CD14-positive monocyte (primary cell): ENCODE data around the gene SNCAIP. TPM values are rescaled to one million over a fixed set of nuclear protein-coding genes. Genes with fewer than 3 reads are reported as not detected.

ENCODE experiments used
- DNase-seq, 3 donors: peaks; one replicate each; pipeline ENCODE4 v3.0.0-alpha.2; 2011 to 2022
- H2AFZ ChIP-seq: 2 replicates; pipeline ENCODE4 v1.6.0; 2012; ENCODE audit warnings: mild to moderate bottlenecking, low read depth, low read length, inconsistent platforms; ENCODE audit not compliant: insufficient read depth, poor library complexity, severe bottlenecking
- H3K27ac ChIP-seq, 2 donors: 1 replicate in 1 of 2; 2 replicates in 1 of 2; pipeline ENCODE4 v1.5.1; 2012 to 2013; ENCODE audit warnings: low read length in 2 of 2, control low read depth in 1 of 2, inconsistent platforms in 1 of 2, low read depth in 1 of 2, mild to moderate bottlenecking in 1 of 2
- H3K27me3 ChIP-seq, 2 donors: one replicate each; pipeline versions ENCODE4 v1.6.0 to v1.6.1; 2011 to 2013; ENCODE audit warnings: low read length in 2 of 2; ENCODE audit not compliant: control insufficient read depth in 2 of 2, insufficient read depth in 2 of 2
- H3K36me3 ChIP-seq, 2 donors: replicated peaks in 1 of 2; 1 replicate in 1 of 2; 2 replicates in 1 of 2; pipeline versions ENCODE4 v1.5.1 to v1.6.1; 2012 to 2013; ENCODE audit warnings: low read length in 2 of 2, control low read depth in 1 of 2, inconsistent platforms in 1 of 2, mild to moderate bottlenecking in 1 of 2; ENCODE audit not compliant: insufficient read depth in 2 of 2, control insufficient read depth in 1 of 2
- H3K4me1 ChIP-seq, 2 donors: 1 replicate in 1 of 2; 2 replicates in 1 of 2; pipeline versions ENCODE4 v1.5.1 to v1.6.1; 2012 to 2013; ENCODE audit warnings: low read length in 2 of 2, control low read depth in 1 of 2, inconsistent platforms in 1 of 2, mild to moderate bottlenecking in 1 of 2, moderate library complexity in 1 of 2; ENCODE audit not compliant: insufficient read depth in 2 of 2, control insufficient read depth in 1 of 2
- H3K4me2 ChIP-seq: replicated peaks from 2 replicates; pipeline ENCODE3; 2012; ENCODE audit warnings: low read length, moderate library complexity, mild to moderate bottlenecking; ENCODE audit not compliant: poor library complexity, severe bottlenecking; ENCODE audit errors: extremely low read depth
- H3K4me3 ChIP-seq, 3 experiments: fragments of 200-600 bp in 1 of 3; sonication (generic) in 1 of 3; replicated peaks in 1 of 3; 1 replicate in 2 of 3; 2 replicates in 1 of 3; pipeline ENCODE4 v1.5.1; 2011 to 2013; ENCODE audit warnings: low read length in 3 of 3, mild to moderate bottlenecking in 3 of 3, control low read depth in 2 of 3, low read depth in 2 of 3, inconsistent platforms in 1 of 3, moderate library complexity in 1 of 3
- H3K79me2 ChIP-seq: 2 replicates; pipeline ENCODE4 v1.6.0; 2012; ENCODE audit warnings: mild to moderate bottlenecking, control low read depth, inconsistent platforms, low read length, moderate library complexity; ENCODE audit not compliant: insufficient read depth
- H3K9ac ChIP-seq: 2 replicates; pipeline ENCODE4 v1.6.0; 2017; ENCODE audit warnings: low read length, mild to moderate bottlenecking; ENCODE audit not compliant: insufficient read depth, poor library complexity, severe bottlenecking
- H3K9me3 ChIP-seq, 2 donors: replicated peaks in 1 of 2; 1 replicate in 1 of 2; 2 replicates in 1 of 2; pipeline versions ENCODE4 v1.5.1 to v1.6.1; 2012 to 2013; ENCODE audit warnings: low read length in 2 of 2, control low read depth in 1 of 2; ENCODE audit not compliant: control insufficient read depth in 1 of 2, insufficient read depth in 1 of 2
- H4K20me1 ChIP-seq: 2 replicates; pipeline ENCODE4 v1.6.0; 2012; ENCODE audit warnings: mild to moderate bottlenecking, low read length, control low read depth, moderate library complexity; ENCODE audit not compliant: insufficient read depth
- H3K27ac Mint-ChIP-seq, 7 donors: one replicate each; pipeline ENCODE4 v1.8.0; 2020; ENCODE audit warnings: mild to moderate bottlenecking in 7 of 7, mixed read lengths in 7 of 7, moderate library complexity in 6 of 7, inconsistent platforms in 2 of 7
- H3K27me3 Mint-ChIP-seq, 3 donors: one replicate each; pipeline ENCODE4 v1.8.0; 2021 to 2022; ENCODE audit warnings: low read depth in 3 of 3, mild to moderate bottlenecking in 3 of 3, mixed read lengths in 3 of 3, moderate library complexity in 3 of 3, inconsistent platforms in 1 of 3
- H3K36me3 Mint-ChIP-seq, 2 donors: one replicate each; pipeline ENCODE4 v1.8.0; 2020; ENCODE audit warnings: mixed read lengths in 2 of 2, inconsistent platforms in 1 of 2, mild to moderate bottlenecking in 1 of 2
- H3K4me1 Mint-ChIP-seq: one replicate; pipeline ENCODE4 v1.8.0; 2020; ENCODE audit warnings: mild to moderate bottlenecking, mixed read lengths
- H3K4me3 Mint-ChIP-seq, 2 donors: one replicate each; pipeline ENCODE4 v1.8.0; 2020; ENCODE audit warnings: mild to moderate bottlenecking in 2 of 2, mixed read lengths in 2 of 2, moderate library complexity in 1 of 2
- H3K9me3 Mint-ChIP-seq, 7 donors: one replicate each; pipeline ENCODE4 v1.8.0; 2020 to 2022; ENCODE audit warnings: mixed read lengths in 7 of 7, mild to moderate bottlenecking in 6 of 7, moderate library complexity in 6 of 7, inconsistent platforms in 2 of 7
- CTCF ChIP-seq: fragments of 200-600 bp; IDR thresholded peaks from one replicate; pipeline ENCODE4 v1.8.0; 2022; ENCODE audit warnings: antibody characterized with exemption, mild to moderate bottlenecking
- WGBS: methylation state at CpG from one replicate; pipeline ENCODE4 v1.1.5; 2013; ENCODE audit warnings: missing lambda C conversion rate; ENCODE audit not compliant: insufficient coverage; 5-methylcytosine and 5-hydroxymethylcytosine counted together
- intact Hi-C, 2 donors: fragments of 100-400 bp; cut with micrococcal nuclease; formaldehyde crosslinking; loops; one replicate each; pipeline versions ENCODE4 v1.15.0 to v1.15.1; 2023
- polyA plus RNA-seq, 3 donors: library from polyadenylated mRNA; depleted of rRNA in 1 of 3; unstranded in 2 of 3; stranded (reverse) in 1 of 3; fragments of 300-500 nt in 2 of 3; fragments of >200 nt in 1 of 3; fragmentation: Illumina TruSeq in 2 of 3; gene quantifications; 1 replicate in 2 of 3; 2 replicates in 1 of 3; pipeline ENCODE4 v1.2.3, GENCODE V29; 2012 to 2021

The SNCAIP gene
- polyA plus RNA-seq, 3 donors: not detected

GRCh38 chr5:122439645-122440044 lies 127.6 kb downstream of the SNCAIP start:
- no peaks in the 10 kb centered on the region for H3K4me1 ChIP-seq
- no peak overlapping the region for H3K4me2 ChIP-seq
- no peaks in the 10 kb centered on the region for H3K4me1 Mint-ChIP-seq
- H3K9me3 ChIP-seq: no peaks in the 10 kb centered on the region
- WGBS: no CpG with 5 or more reads among the region's 1 CpG
- no peak overlapping the region for H3K27ac Mint-ChIP-seq
- H3K4me3 Mint-ChIP-seq: no peak overlapping the region
- no peak overlapping the region for H3K27ac ChIP-seq
- H3K36me3 Mint-ChIP-seq: no peaks in the 10 kb centered on the region
- H3K4me3 ChIP-seq: no peak overlapping the region
- H3K36me3 ChIP-seq: no peaks in the 10 kb centered on the region
- H3K27me3 Mint-ChIP-seq: peaks cover 0 to 3% (median 1%) of the 10 kb centered on the region in 3 donors
- intact Hi-C loops: no loop called here
- H2AFZ ChIP-seq: no peak overlapping the region
- no peak overlapping the region for H3K9ac ChIP-seq
- no peaks in the 10 kb centered on the region for H4K20me1 ChIP-seq
- no peak for TF ChIP-seq CTCF
- H3K9me3 Mint-ChIP-seq: peaks cover 0 to 7% (median 2%) of the 10 kb centered on the region in 7 donors
- H3K27me3 ChIP-seq: no peaks in the 10 kb centered on the region
- no peak for DNase-seq
- no peaks in the 10 kb centered on the region for H3K79me2 ChIP-seq

GRCh38 chr5:122442938-122443337 lies 130.9 kb downstream of the SNCAIP start:
- no peak overlapping the region for H3K4me2 ChIP-seq
- TF ChIP-seq CTCF: no peak
- H3K4me3 ChIP-seq: no peak overlapping the region
- no peaks in the 10 kb centered on the region for H3K27me3 ChIP-seq
- H3K36me3 ChIP-seq: no peaks in the 10 kb centered on the region
- H3K9ac ChIP-seq: no peak overlapping the region
- H3K27ac ChIP-seq: no peak overlapping the region
- intact Hi-C loops: no loop called here
- H3K4me1 ChIP-seq: no peaks in the 10 kb centered on the region
- H4K20me1 ChIP-seq: no peaks in the 10 kb centered on the region
- Mint-ChIP-seq H3K4me3 (no peak overlapping the region), H3K4me1 (no peaks in the 10 kb centered on the region), H3K9me3 (peaks cover 0 to 9% (median 2%) of the 10 kb centered on the region in 7 donors), H3K36me3 (no peaks in the 10 kb centered on the region), H3K27me3 (peaks cover 0 to 6% (median 2%) of the 10 kb centered on the region in 3 donors), H3K27ac (no peak overlapping the region)
- WGBS: no CpG with 5 or more reads among the region's 1 CpG
- H3K9me3 ChIP-seq: no peaks in the 10 kb centered on the region
- DNase-seq: no peak
- H2AFZ ChIP-seq: no peak overlapping the region
- H3K79me2 ChIP-seq: no peaks in the 10 kb centered on the region
